LNCAP (cell line): ENCODE data around the gene SPARC.

Experiments used
- CTCF ChIP-seq: fragments of 450-650 bp; IDR thresholded peaks from 2 replicates; pipeline ENCODE4 v1.5.1; 2017; ENCODE audit warnings: mild to moderate bottlenecking

Gene SPARC

GRCh38 chr5:151646334-151646733 lies 40.4 kb downstream of the SPARC start:
- no peak for TF ChIP-seq CTCF

GRCh38 chr5:151643388-151643787 lies 43.3 kb downstream of the SPARC start:
- TF ChIP-seq CTCF = no peak

GRCh38 chr5:151642472-151643140 lies 44.1 kb downstream of the SPARC start:
- TF ChIP-seq CTCF = no peak

- no peak for TF ChIP-seq CTCF
Observed at GRCh38 chr5:151638619-151639018, 48.1 kb downstream of the SPARC start.

- no peak for TF ChIP-seq CTCF
Observed at GRCh38 chr5:151637676-151638075, 49.0 kb downstream of the SPARC start.

- no peak for TF ChIP-seq CTCF
Observed at GRCh38 chr5:151633892-151634291, 52.8 kb downstream of the SPARC start.

- no peak for TF ChIP-seq CTCF
Observed at GRCh38 chr5:151632941-151633340, 53.8 kb downstream of the SPARC start.

- TF ChIP-seq CTCF = no peak
Observed at GRCh38 chr5:151632524-151632923, 54.2 kb downstream of the SPARC start.
